ENCODE data around the gene MRPL3. TPM values are rescaled to one million over a fixed set of nuclear protein-coding genes. Genes with fewer than 3 reads are reported as not detected.

MRPL3 gene
- total RNA-seq (10 to 100 TPM; 36.0 to 37.6 TPM), total RNA-seq (35.2 to 377 (median 68.1) reads per million in 172 experiments)
- 54.9 TPM for polyA plus RNA-seq (2013, experiment 1 of 2)
- 49.5 TPM for polyA plus RNA-seq (2013, experiment 2 of 2)

- Mint-ChIP-seq H3K27me3 (no peaks in the 10 kb centered on the region), H3K9me3 (no peaks in the 10 kb centered on the region), H3K4me1 (ENCODE audit: low read depth) (peaks cover 54% of the 10 kb centered on the region), H3K4me3 (peak within 1 kb of the TSS; percentile 98), H3K36me3 (ENCODE audit: low read depth) (peaks cover 47% of the 10 kb centered on the region), H3K27ac (peak within 1 kb of the TSS; percentile 93)
- POLR2A ChIA-PET = interaction anchor here (1.2 to 1.9 kb wide), 3 partner anchors 22 to 476 kb away, joined by 3 to 5 read pairs (median 4); partner anchors contain the start of genes ASTE1, NEK11 and NUDT16
- Histone ChIP-seq H3K27ac (ENCODE audit: low read depth in 1 of 2, low read length in 2 of 2) (peak within 1 kb of the TSS; percentile 66 to 76), H3K4me3 (ENCODE audit: low read length) (peak within 1 kb of the TSS; percentile 71), H3K9me3 (ENCODE audit: control insufficient read depth in 1 of 2, insufficient read depth in 1 of 2, low read length in 2 of 2) (no peaks in the 10 kb centered on the region), H3K36me3 (ENCODE audit: insufficient read depth, low read length) (peaks cover 21% of the 10 kb centered on the region), H3K4me1 (ENCODE audit: insufficient read depth, low read length) (peaks cover 16% of the 10 kb centered on the region), H3K27me3 (ENCODE audit: control insufficient read depth in 1 of 2, insufficient read depth in 2 of 2, low read length in 2 of 2) (no peaks in the 10 kb centered on the region)
- peak; percentile 72 to 93 (median 78) for DNase-seq
- TF ChIP-seq CTCF (IDR thresholded peaks at IDR 0.05) = no peak
- intact Hi-C loops (cut with DNase I, micrococcal nuclease) = loop anchor here (2.0 to 10.0 kb wide), 8 partner anchors 118 to 1155 kb away; partner anchors contain the start of genes ASTE1 (in 2 of the 2), NEK11 (in 2 of the 2), ACAD11 (in 1 of the 2) and ATP2C1 (in 1 of the 2)
- ATAC-seq (ENCODE audit: poor library complexity) = peak; percentile 89
- CTCF ChIA-PET = no interaction called here
These were observed at the start of gene MRPL3 for GRCh38 chr3:131502530-131503319. Gene MRPL3, minus strand, starts transcription at chr3:131502971. Its CDS starts 150 bp downstream, at chr3:131502821.

GRCh38 chr3:131551761-131552160, 49.0 kb upstream of the MRPL3 start:
- H3K27ac ChIP-seq (ENCODE audit: low read depth in 1 of 2, low read length in 2 of 2) = no peak overlapping the region
- DNase-seq (no peak), ATAC-seq (ENCODE audit: poor library complexity) (no peak)
- Mint-ChIP-seq H3K4me3 (no peak overlapping the region), H3K27me3 (peaks cover 16% of the 10 kb centered on the region), H3K4me1 (ENCODE audit: low read depth) (no peaks in the 10 kb centered on the region), H3K27ac (no peak overlapping the region), H3K36me3 (ENCODE audit: low read depth) (no peaks in the 10 kb centered on the region), H3K9me3 (no peaks in the 10 kb centered on the region)
- intact Hi-C loops (cut with DNase I, micrococcal nuclease) = no loop called here
- H3K36me3 ChIP-seq (ENCODE audit: insufficient read depth, low read length) = no peaks in the 10 kb centered on the region
- no peak for TF ChIP-seq CTCF (IDR thresholded peaks at IDR 0.05)
- peaks cover 4 to 10% of the 10 kb centered on the region in 2 experiments for H3K27me3 ChIP-seq (ENCODE audit: control insufficient read depth in 1 of 2, insufficient read depth in 2 of 2, low read length in 2 of 2)
- H3K9me3 ChIP-seq (ENCODE audit: control insufficient read depth in 1 of 2, insufficient read depth in 1 of 2, low read length in 2 of 2) = no peaks in the 10 kb centered on the region
- CTCF ChIA-PET = no interaction called here
- no peaks in the 10 kb centered on the region for H3K4me1 ChIP-seq (ENCODE audit: insufficient read depth, low read length)
- POLR2A ChIA-PET = no interaction called here
- H3K4me3 ChIP-seq (ENCODE audit: low read length) = no peak overlapping the region

- ATAC-seq (ENCODE audit: poor library complexity) (no peak), DNase-seq (no peak)
- no peaks in the 10 kb centered on the region for H3K4me1 Mint-ChIP-seq (ENCODE audit: low read depth)
- peaks cover 22% of the 10 kb centered on the region for H3K27me3 Mint-ChIP-seq
- Histone ChIP-seq H3K27ac (ENCODE audit: low read depth in 1 of 2, low read length in 2 of 2) (no peak overlapping the region), H3K36me3 (ENCODE audit: insufficient read depth, low read length) (no peaks in the 10 kb centered on the region), H3K4me1 (ENCODE audit: insufficient read depth, low read length) (no peaks in the 10 kb centered on the region), H3K4me3 (ENCODE audit: low read length) (no peak overlapping the region), H3K27me3 (ENCODE audit: control insufficient read depth in 1 of 2, insufficient read depth in 2 of 2, low read length in 2 of 2) (peaks cover 4 to 12% of the 10 kb centered on the region in 2 experiments), H3K9me3 (ENCODE audit: control insufficient read depth in 1 of 2, insufficient read depth in 1 of 2, low read length in 2 of 2) (no peaks in the 10 kb centered on the region)
- no peaks in the 10 kb centered on the region for H3K36me3 Mint-ChIP-seq (ENCODE audit: low read depth)
- CTCF ChIA-PET = no interaction called here
- intact Hi-C loops (cut with DNase I, micrococcal nuclease) = no loop called here
- H3K27ac Mint-ChIP-seq = no peak overlapping the region
- no peaks in the 10 kb centered on the region for H3K9me3 Mint-ChIP-seq
- POLR2A ChIA-PET = no interaction called here
- no peak for TF ChIP-seq CTCF (IDR thresholded peaks at IDR 0.05)
- H3K4me3 Mint-ChIP-seq = no peak overlapping the region
These were observed 48.0 kb upstream of the MRPL3 start for GRCh38 chr3:131550562-131551465.
